Measurements from ENCODE around the gene MICAL2.

MICAL2 gene

GRCh38 chr11:12214751-12215150 lies 104.4 kb downstream of the MICAL2 start:
- DNase-seq: peak; percentile 44

- DNase-seq: no peak
These were observed 104.8 kb downstream of the MICAL2 start for GRCh38 chr11:12215181-12215593.

- DNase-seq: no peak
These were observed 105.7 kb downstream of the MICAL2 start for GRCh38 chr11:12216041-12216451.

- no peak for DNase-seq
These were observed 106.4 kb downstream of the MICAL2 start for GRCh38 chr11:12216671-12217374.

- DNase-seq: no peak
These were observed 107.5 kb downstream of the MICAL2 start for GRCh38 chr11:12217879-12218278.

- DNase-seq: no peak
These were observed 108.5 kb downstream of the MICAL2 start for GRCh38 chr11:12218909-12219308.

- DNase-seq: peak; percentile 23
These were observed 109.4 kb downstream of the MICAL2 start for GRCh38 chr11:12219757-12220156.

- DNase-seq: no peak
These were observed 109.9 kb downstream of the MICAL2 start for GRCh38 chr11:12220305-12220704.

GRCh38 chr11:12221051-12221535 lies 110.7 kb downstream of the MICAL2 start:
- no peak for DNase-seq

- DNase-seq: no peak
These were observed 111.8 kb downstream of the MICAL2 start for GRCh38 chr11:12222055-12222792.

- no peak for DNase-seq
These were observed 113.6 kb downstream of the MICAL2 start for GRCh38 chr11:12223771-12224536.

GRCh38 chr11:12224537-12224893 lies 114.1 kb downstream of the MICAL2 start:
- DNase-seq: peak; percentile 65

GRCh38 chr11:12225046-12225739 lies 114.8 kb downstream of the MICAL2 start:
- DNase-seq: no peak

- DNase-seq: no peak
These were observed 115.7 kb downstream of the MICAL2 start for GRCh38 chr11:12226093-12226492.

- DNase-seq: no peak
These were observed 119.2 kb downstream of the MICAL2 start for GRCh38 chr11:12229450-12230229.

GRCh38 chr11:12232160-12232559 lies 121.8 kb downstream of the MICAL2 start:
- DNase-seq: peak; percentile 38

- DNase-seq: peak; percentile 98
These were observed 122.6 kb downstream of the MICAL2 start for GRCh38 chr11:12232817-12233601.

GRCh38 chr11:12233602-12233925 lies 123.2 kb downstream of the MICAL2 start:
- no peak for DNase-seq

- no peak for DNase-seq
These were observed 123.8 kb downstream of the MICAL2 start for GRCh38 chr11:12234221-12234620.

GRCh38 chr11:12235080-12235479 lies 124.7 kb downstream of the MICAL2 start:
- no peak for DNase-seq

GRCh38 chr11:12235553-12235946 lies 125.2 kb downstream of the MICAL2 start:
- DNase-seq: no peak
